A549 (cell line): Measurements from ENCODE around the gene UMAD1.

Source experiments
- BHLHE40 ChIP-seq: IDR thresholded peaks from 2 replicates; pipeline ENCODE4 v1.6.1; 2012; ENCODE audit warnings: low read depth, low read length, inconsistent platforms
- CEBPB ChIP-seq, 2 experiments: fragments of >200 bp in 1 of 2; sonication (Bioruptor Twin) in 1 of 2; formaldehyde crosslinking in 1 of 2; IDR thresholded peaks; 2 replicates each; pipeline ENCODE4 v1.6.1; 2012 to 2016
- CHD2 ChIP-seq: fragments of 150-350 bp; IDR thresholded peaks from 2 replicates; pipeline ENCODE4 v1.6.1; 2014; ENCODE audit warnings: low read length; ENCODE audit not compliant: partially characterized antibody
- CTCF ChIP-seq: fragments of >200 bp; sonication (Bioruptor Twin); formaldehyde crosslinking; IDR thresholded peaks from 3 replicates; pipeline ENCODE4 v1.5.1; 2016
- E2F6 ChIP-seq: IDR thresholded peaks from 2 replicates; pipeline ENCODE4 v1.6.1; 2012; ENCODE audit warnings: low read depth, borderline replicate concordance
- GATA3 ChIP-seq: IDR thresholded peaks from 2 replicates; pipeline ENCODE4 v1.6.1; 2012; ENCODE audit warnings: borderline replicate concordance
- HMGXB4 ChIP-seq: fragments of 250-450 bp; sonication (Bioruptor Pico); IDR thresholded peaks from 2 replicates; pipeline ENCODE4 v1.5.0; 2021; ENCODE audit warnings: mild to moderate bottlenecking, moderate library complexity, borderline replicate concordance
- MAFK ChIP-seq: fragments of 450-650 bp; IDR thresholded peaks from 2 replicates; pipeline ENCODE4 v1.6.1; 2014; ENCODE audit not compliant: partially characterized antibody
- PHF8 ChIP-seq: fragments of 200-600 bp; sonication (generic); IDR thresholded peaks from 2 replicates; pipeline ENCODE4 v1.6.1; 2016; ENCODE audit warnings: low read depth, mild to moderate bottlenecking, antibody characterized with exemption, moderate library complexity, borderline replicate concordance
- POLR2A ChIP-seq: IDR thresholded peaks from 2 replicates; pipeline ENCODE4 v1.6.1; 2012; ENCODE audit warnings: mild to moderate bottlenecking, low read length
- RAD21 ChIP-seq, 2 experiments: fragments of >200 bp in 1 of 2; sonication (Bioruptor Twin) in 1 of 2; formaldehyde crosslinking in 1 of 2; IDR thresholded peaks in 1 of 2; conservative IDR thresholded peaks in 1 of 2; 2 replicates in 1 of 2; 3 replicates in 1 of 2; pipeline ENCODE4 v1.6.1; 2012 to 2018; ENCODE audit warnings: inconsistent platforms in 1 of 2
- REST ChIP-seq: fragments of 200-600 bp; sonication (generic); IDR thresholded peaks from 2 replicates; pipeline ENCODE4 v1.6.1; 2016; ENCODE audit warnings: antibody characterized with exemption, mild to moderate bottlenecking, moderate library complexity
- SMC3 ChIP-seq: fragments of >200 bp; sonication (Bioruptor Twin); formaldehyde crosslinking; IDR thresholded peaks from 3 replicates; pipeline ENCODE4 v1.6.1; 2018; ENCODE audit warnings: inconsistent platforms
- USF2 ChIP-seq: fragments of 450-650 bp; IDR thresholded peaks from 2 replicates; pipeline ENCODE4 v1.6.1; 2014; ENCODE audit warnings: antibody characterized with exemption

- no peak for TF ChIP-seq CTCF
- TF ChIP-seq REST, result no peak
- TF ChIP-seq POLR2A, result no peak
- TF ChIP-seq GATA3, result no peak
- no peak for TF ChIP-seq MAFK
- TF ChIP-seq RAD21 (conservative IDR thresholded peaks at IDR 0.05 in 1 of 2, IDR thresholded peaks at IDR 0.05 in 1 of 2), result no peak
- no peak for TF ChIP-seq CHD2
- TF ChIP-seq HMGXB4, result no peak
- TF ChIP-seq SMC3, result no peak
- TF ChIP-seq BHLHE40, result no peak
- no peak for TF ChIP-seq CEBPB (IDR thresholded peaks at IDR 0.05)
- TF ChIP-seq PHF8, result no peak
- no peak for TF ChIP-seq E2F6
- TF ChIP-seq USF2, result no peak
Measured at GRCh38 chr7:7696458-7697119, 56.0 kb downstream of the UMAD1 start.
